GM21825 (cell line): Measurements from ENCODE around the gene HIVEP3.

ENCODE experiments used
- ATAC-seq: cut with Tn5 transposase; IDR thresholded peaks from one replicate; pipeline ENCODE4 v1.9.1; 2021; ENCODE audit warnings: mild to moderate bottlenecking, moderate library complexity; ENCODE audit not compliant: unreplicated experiment

The HIVEP3 gene

DNA sequence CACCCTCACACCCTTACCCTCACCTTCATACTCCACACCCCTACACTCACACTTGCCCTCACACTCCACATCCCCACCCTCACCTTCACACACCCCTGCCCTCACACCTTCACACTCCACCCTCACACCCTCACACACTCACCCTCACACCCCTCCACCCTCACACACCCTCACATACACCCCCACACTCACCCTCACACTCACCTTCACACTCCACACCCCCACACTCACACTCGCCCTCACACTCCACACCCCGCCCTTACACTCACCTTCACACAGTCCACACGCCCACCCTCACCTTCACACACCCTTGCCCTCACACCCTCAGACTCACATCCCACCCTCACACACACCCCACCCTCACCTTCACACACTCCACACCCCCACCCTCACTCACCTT lies 390.6 kb downstream of the HIVEP3 start:
- ATAC-seq, result no peak

DNA sequence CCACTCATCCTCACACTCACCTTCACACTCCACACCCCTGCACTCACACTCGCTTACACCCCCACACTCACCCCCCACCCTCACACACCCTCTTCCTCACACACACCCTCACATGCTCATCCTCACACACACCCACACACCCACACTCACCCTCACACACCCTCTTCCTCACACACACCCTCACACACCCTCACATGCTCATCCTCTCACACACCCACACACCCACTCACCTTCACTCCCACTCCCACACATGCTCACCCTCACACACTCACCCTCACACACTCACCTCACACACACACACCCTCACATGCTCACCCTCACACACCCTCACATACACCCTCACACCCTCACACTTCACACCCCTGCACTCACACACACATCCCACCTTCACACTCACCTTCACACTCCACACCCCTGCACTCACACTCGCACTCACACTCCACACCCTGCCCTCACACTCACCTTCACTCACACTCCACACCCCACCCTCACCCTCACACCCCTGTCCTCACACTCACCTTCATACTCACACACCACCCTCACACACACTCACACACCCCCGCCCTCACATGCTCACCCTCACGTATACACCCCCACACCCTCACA lies 391.7 kb downstream of the HIVEP3 start:
- ATAC-seq, result no peak

DNA sequence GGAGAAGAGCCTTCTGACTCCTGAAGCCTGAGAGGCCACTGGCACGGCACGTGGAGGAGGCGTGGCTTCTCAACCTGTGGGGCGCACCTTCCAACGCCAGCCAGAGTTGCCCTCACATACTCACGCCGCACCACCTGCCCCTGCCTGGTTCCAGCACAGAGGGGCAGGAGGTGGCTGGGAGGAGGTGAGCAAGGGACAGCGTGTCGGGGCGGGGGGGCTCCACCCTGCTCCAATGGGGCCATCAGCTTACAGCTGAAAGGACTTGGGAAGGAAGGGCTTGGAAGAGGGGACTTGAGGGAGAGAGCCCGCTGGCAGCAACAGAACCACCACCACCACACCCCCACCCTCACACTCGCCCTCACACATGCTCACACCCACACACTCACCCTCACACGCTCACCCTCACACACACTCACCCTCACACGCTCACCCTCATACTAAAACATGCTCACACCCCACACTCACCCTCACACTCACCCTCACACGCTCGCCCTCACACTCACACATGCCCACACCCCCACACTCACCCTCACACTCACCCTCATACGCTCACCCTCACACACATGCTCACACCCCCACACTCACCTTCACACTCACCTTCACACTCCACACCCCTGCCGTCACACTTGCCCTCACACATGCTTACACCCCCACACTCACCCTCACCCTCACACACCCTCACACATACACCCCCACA lies 392.7 kb downstream of the HIVEP3 start:
- ATAC-seq, result no peak

GRCh38 chr1:41524676-41525675 lies 393.7 kb downstream of the HIVEP3 start:
- ATAC-seq, result no peak

- ATAC-seq, result no peak
These were observed 394.6 kb downstream of the HIVEP3 start for GRCh38 chr1:41523949-41524675.

GRCh38 chr1:41523071-41523470 lies 395.7 kb downstream of the HIVEP3 start:
- no peak for ATAC-seq

DNA sequence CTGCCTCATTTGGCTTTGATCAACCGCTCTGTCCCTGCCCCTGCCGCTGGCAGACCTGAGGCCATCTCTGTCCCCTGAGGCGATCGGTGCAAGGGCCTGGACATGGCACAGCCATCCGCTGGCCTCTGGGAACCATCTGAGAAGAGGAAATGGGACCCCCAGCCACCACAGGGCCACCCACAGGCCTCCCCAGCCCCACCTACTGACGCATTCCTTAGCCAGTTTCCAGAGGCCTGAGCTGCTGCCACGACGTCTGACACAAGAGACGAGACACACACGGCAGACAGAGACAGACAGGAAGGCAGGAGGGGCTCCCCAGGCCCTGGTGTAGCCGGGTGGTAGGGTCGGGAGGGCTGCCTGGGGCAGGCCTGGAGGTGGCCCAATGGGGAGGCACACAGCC lies 397.0 kb downstream of the HIVEP3 start:
- ATAC-seq, result no peak

- no peak for ATAC-seq
These were observed 397.6 kb downstream of the HIVEP3 start for GRCh38 chr1:41520951-41521752.

GRCh38 chr1:41519667-41520066 lies 399.1 kb downstream of the HIVEP3 start:
- no peak for ATAC-seq

DNA sequence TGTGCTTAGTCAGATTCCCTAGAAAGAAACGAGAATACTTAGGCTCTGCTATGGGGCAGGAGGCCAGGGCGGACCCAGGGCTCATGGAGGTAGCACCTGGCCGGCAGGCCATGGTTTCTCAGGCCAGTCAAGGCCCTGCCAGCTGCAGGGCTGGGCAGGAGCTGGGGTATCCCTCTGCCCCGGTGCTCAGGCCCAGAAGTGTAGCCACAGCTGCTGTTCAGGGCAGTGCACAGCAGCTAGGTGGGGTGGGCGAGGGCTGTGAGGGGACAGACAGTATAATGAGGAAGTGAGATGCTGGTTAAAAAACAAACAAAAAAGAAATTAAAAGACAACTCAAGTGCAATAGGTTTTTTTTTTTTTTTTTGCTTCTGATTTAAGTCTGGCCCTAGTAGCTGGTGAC lies 400.3 kb downstream of the HIVEP3 start:
- no peak for ATAC-seq

GRCh38 chr1:41517062-41517438 lies 401.7 kb downstream of the HIVEP3 start:
- ATAC-seq, result no peak

DNA sequence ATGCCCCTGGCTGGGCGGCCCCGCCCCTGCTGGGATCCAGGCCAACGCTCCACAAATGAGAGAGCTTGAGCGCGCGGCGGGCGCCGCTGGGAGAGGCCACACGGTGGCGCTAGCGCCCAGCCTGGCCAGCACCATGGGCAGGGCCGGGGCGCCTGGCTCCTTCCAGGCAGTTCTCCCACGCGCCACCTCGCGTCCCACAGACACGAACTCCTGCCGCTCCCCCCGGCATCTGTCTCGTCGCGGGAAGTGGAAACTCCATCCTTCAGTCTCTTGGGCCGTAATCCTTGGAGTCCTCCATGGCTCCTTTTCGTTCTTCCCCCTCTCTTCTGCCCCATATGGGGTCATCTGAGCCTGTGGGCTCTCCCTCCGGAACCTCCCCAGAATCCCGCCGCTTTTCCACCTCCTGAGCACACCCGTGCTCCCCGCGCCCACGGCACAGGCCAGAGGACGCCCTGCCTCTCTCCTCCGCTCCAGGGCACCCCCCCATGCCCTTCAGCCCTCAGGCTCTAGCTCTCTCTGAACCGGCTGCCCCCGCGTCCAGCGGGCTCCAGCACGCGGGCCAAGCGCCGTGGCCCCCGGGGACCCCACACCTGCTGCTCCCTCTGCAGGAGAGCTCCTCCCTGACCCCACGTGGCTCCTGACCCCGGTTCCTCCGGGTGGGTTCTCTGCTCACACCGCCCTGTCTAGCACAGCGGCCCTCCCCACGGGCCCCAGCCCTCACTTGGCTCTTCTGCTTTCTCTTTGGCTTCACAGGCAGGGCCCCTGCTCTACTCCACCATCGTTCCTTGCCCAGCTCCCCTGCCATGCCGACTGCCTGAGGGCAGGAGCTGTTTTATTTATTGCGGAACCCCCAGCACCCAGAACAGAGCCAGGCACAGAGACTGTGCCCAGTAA lies 402.3 kb downstream of the HIVEP3 start:
- no peak for ATAC-seq

DNA sequence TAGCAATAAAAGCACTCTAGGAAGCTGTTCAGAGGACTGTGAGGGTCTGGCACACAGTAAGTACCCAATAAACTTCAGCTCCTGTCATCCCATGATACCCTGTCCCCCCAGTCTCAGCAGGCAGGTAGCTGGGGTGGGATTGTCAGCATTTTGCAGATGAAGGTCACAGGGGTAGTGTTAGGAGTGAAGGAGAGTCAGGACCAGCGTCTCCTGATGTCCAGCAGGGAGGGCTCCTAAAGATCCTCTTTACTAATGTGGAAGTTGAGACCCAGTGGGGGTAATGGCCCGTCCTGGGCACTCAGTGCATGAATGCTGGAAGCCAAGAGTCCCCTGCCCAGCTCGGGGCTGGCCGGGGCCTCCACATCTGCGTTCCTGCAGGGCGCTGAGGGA lies 402.9 kb downstream of the HIVEP3 start:
- no peak for ATAC-seq

- no peak for ATAC-seq
These were observed 403.5 kb downstream of the HIVEP3 start for GRCh38 chr1:41515131-41515678.

DNA sequence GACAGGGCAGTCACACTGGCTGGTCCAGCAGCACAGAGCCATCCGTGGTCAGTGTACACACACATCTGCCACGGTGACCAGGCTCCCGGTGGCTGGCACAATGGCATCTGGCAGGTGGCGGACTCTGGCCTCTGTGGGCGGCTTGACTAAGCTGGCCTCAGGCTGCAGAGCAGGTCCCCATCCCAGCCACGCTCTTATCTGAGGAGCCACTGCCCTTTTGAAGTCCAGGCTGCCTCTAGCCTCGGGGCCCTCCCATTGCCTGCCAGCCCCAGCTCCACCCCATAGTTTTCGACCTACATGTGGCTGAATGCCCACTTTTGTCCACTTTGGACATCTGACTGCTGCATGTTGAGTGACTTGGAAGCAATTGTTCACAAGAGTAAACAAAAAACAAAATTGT lies 404.3 kb downstream of the HIVEP3 start:
- no peak for ATAC-seq

GRCh38 chr1:41513383-41513735 lies 405.4 kb downstream of the HIVEP3 start:
- ATAC-seq, result no peak

DNA sequence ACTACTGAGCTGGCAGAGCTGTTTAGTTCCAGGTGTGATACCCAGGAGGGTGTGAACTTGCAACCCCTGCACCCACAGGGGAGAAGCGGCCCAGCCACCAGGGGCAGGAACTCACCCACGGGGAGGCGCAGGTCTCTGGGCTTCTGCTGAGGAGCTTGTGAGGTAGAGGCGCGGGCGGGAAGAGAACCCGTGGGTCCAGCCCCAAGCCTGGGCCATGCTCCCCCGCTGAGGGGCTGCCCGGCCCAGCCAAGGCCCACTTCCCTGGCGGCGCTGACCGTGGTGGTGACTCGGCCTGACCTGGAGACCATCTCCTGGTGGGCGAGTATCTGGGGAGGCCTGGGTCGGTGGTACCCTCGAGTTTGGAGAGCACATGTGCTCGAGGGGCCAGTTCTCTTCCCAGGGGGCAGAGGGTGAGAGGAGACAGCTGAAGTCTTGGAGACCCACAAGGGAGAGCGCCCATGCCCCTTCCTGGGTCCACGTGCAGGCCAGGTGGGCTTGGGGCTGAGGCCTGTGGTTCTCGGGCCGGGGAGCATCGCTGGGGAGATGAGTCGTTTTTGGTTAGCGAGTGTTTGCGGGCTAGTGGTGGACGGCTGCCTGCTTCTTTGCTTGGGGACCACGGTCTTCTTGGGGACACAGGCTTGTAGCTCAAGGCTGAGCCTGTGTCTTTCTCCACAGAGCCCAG lies 405.9 kb downstream of the HIVEP3 start:
- ATAC-seq, result no peak

- ATAC-seq, result no peak
These were observed 407.5 kb downstream of the HIVEP3 start for GRCh38 chr1:41511239-41511540.
